ENCODE data around the gene ZHX3.

DNA sequence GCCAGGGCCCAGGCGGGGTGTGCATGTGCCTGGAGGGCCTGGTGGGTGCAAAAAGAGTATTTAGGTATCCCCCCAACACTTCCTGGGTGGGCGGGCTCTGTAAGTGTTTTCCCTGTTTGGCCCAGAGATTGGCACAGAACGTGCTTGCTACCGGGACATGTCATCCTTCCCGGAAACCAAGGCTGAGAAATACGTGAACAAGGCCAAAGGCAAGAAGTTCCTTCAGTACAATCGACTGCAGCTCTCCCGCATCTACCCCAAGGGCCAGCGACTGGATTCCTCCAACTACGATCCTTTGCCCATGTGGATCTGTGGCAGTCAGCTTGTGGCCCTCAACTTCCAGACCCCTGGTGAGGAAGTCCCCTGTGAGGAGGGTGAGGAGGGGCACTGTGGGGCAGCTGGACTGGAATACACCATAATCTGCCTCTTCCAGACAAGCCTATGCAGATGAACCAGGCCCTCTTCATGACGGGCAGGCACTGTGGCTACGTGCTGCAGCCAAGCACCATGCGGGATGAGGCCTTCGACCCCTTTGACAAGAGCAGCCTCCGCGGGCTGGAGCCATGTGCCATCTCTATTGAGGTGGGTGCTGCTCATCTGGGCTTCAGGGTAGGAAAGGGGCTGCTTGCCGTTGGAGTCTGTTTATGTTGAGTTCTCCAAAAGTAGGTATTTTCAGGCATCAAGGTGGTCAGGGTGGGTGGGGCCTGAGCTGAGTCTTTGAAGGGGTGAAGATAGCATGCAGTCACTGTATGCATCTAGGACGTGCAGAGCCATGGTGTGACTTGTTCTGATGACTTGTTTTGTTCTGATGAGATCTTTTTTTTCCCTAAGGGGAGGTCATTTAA is 145.0 kb downstream of the ZHX3 start:
- TF ChIP-seq, protein P1, sequence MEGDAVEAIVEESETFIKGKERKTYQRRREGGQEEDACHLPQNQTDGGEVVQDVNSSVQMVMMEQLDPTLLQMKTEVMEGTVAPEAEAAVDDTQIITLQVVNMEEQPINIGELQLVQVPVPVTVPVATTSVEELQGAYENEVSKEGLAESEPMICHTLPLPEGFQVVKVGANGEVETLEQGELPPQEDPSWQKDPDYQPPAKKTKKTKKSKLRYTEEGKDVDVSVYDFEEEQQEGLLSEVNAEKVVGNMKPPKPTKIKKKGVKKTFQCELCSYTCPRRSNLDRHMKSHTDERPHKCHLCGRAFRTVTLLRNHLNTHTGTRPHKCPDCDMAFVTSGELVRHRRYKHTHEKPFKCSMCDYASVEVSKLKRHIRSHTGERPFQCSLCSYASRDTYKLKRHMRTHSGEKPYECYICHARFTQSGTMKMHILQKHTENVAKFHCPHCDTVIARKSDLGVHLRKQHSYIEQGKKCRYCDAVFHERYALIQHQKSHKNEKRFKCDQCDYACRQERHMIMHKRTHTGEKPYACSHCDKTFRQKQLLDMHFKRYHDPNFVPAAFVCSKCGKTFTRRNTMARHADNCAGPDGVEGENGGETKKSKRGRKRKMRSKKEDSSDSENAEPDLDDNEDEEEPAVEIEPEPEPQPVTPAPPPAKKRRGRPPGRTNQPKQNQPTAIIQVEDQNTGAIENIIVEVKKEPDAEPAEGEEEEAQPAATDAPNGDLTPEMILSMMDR (conservative IDR thresholded peaks at IDR 0.05 in 1 of 2, IDR thresholded peaks at IDR 0.05 in 1 of 2; ENCODE audit: low read depth in 1 of 2, low read length in 2 of 2), result no peak
- TF ChIP-seq EZH2 (IDR thresholded peaks at IDR 0.05; ENCODE audit: low read length, missing control alignments), result no peak
